Measurements from ENCODE around the gene ZNF606. TPM values are rescaled to one million over a fixed set of nuclear protein-coding genes. Genes with fewer than 3 reads are reported as not detected.

ZNF606 gene
- total RNA-seq, 1 experiment from 2014 or later, result 16.1 TPM

- H3K4me3 ChIP-seq (ENCODE audit: low read depth in 2 of 2, low read length in 2 of 2), result no peak overlapping the region
- no peaks in the 10 kb centered on the region for H3K4me1 ChIP-seq (ENCODE audit: control insufficient read depth, insufficient read depth, low read length)
- no peak overlapping the region for H3K27ac ChIP-seq (ENCODE audit: low read length)
- H3K27me3 ChIP-seq (ENCODE audit: control insufficient read depth, insufficient read depth, low read length), result no peaks in the 10 kb centered on the region
- TF ChIP-seq CTCF (IDR thresholded peaks at IDR 0.05) (no peak), SIN3A (IDR thresholded peaks at IDR 0.05; ENCODE audit: borderline replicate concordance, insufficient read depth, low read depth, low read length) (no peak), POLR2AphosphoS5 (IDR thresholded peaks at IDR 0.05; ENCODE audit: low read depth, low read length) (no peak), TCF7L2 (IDR thresholded peaks at IDR 0.05; ENCODE audit: low read depth, low read length) (no peak)
- TF ChIP-seq, protein P1, sequence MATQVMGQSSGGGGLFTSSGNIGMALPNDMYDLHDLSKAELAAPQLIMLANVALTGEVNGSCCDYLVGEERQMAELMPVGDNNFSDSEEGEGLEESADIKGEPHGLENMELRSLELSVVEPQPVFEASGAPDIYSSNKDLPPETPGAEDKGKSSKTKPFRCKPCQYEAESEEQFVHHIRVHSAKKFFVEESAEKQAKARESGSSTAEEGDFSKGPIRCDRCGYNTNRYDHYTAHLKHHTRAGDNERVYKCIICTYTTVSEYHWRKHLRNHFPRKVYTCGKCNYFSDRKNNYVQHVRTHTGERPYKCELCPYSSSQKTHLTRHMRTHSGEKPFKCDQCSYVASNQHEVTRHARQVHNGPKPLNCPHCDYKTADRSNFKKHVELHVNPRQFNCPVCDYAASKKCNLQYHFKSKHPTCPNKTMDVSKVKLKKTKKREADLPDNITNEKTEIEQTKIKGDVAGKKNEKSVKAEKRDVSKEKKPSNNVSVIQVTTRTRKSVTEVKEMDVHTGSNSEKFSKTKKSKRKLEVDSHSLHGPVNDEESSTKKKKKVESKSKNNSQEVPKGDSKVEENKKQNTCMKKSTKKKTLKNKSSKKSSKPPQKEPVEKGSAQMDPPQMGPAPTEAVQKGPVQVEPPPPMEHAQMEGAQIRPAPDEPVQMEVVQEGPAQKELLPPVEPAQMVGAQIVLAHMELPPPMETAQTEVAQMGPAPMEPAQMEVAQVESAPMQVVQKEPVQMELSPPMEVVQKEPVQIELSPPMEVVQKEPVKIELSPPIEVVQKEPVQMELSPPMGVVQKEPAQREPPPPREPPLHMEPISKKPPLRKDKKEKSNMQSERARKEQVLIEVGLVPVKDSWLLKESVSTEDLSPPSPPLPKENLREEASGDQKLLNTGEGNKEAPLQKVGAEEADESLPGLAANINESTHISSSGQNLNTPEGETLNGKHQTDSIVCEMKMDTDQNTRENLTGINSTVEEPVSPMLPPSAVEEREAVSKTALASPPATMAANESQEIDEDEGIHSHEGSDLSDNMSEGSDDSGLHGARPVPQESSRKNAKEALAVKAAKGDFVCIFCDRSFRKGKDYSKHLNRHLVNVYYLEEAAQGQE (IDR thresholded peaks at IDR 0.05; ENCODE audit: insufficient read depth in 1 of 2, low read depth in 2 of 2, low read length in 1 of 2), result no peak
- H3K36me3 ChIP-seq (ENCODE audit: control insufficient read depth, insufficient read depth, low read length), result no peaks in the 10 kb centered on the region; the same call in 1 of the 2 replicates
- DNase-seq (ENCODE audit: low read depth, low spot score), result no peak
- POLR2A ChIA-PET, result no interaction called here
- peaks cover 57% of the 10 kb centered on the region for H3K9me3 ChIP-seq (ENCODE audit: control insufficient read depth, insufficient read depth, low read depth, low read length)
- intact Hi-C loops (cut with micrococcal nuclease; ENCODE audit: unreplicated experiment), result no loop called here
- CTCF ChIA-PET, result no interaction called here
- no TSS peak for BruUV-seq (replicated peaks)
- in situ Hi-C loops (cut with HindIII; ENCODE audit: low pct_unique_long_range_greater_than_20kb, low sequenced_read_pairs), result no loop called here
- ATAC-seq, result no peak
Measured at GRCh38 chr19:58000677-58001076, 1.9 kb downstream of the ZNF606 start.

- DNase-seq (ENCODE audit: low read depth, low spot score), result no peak
- Histone ChIP-seq H3K4me1 (ENCODE audit: control insufficient read depth, insufficient read depth, low read length) (no peaks in the 10 kb centered on the region), H3K9me3 (ENCODE audit: control insufficient read depth, insufficient read depth, low read depth, low read length) (peaks cover 47% of the 10 kb centered on the region), H3K27ac (ENCODE audit: low read length) (no peak overlapping the region), H3K36me3 (ENCODE audit: control insufficient read depth, insufficient read depth, low read length) (peaks cover 2% of the 10 kb centered on the region; the same call in 1 of the 2 replicates), H3K4me3 (ENCODE audit: low read depth in 2 of 2, low read length in 2 of 2) (no peak overlapping the region), H3K27me3 (ENCODE audit: control insufficient read depth, insufficient read depth, low read length) (no peaks in the 10 kb centered on the region)
- ATAC-seq, result no peak
- in situ Hi-C loops (cut with HindIII; ENCODE audit: low pct_unique_long_range_greater_than_20kb, low sequenced_read_pairs), result no loop called here
- TF ChIP-seq TCF7L2 (IDR thresholded peaks at IDR 0.05; ENCODE audit: low read depth, low read length) (no peak), SIN3A (IDR thresholded peaks at IDR 0.05; ENCODE audit: borderline replicate concordance, insufficient read depth, low read depth, low read length) (no peak), POLR2AphosphoS5 (IDR thresholded peaks at IDR 0.05; ENCODE audit: low read depth, low read length) (no peak), CTCF (IDR thresholded peaks at IDR 0.05) (no peak)
- TF ChIP-seq, protein P1 (IDR thresholded peaks at IDR 0.05; ENCODE audit: insufficient read depth in 1 of 2, low read depth in 2 of 2, low read length in 1 of 2), result no peak
- ChIA-PET POLR2A (no interaction called here), CTCF (no interaction called here)
- BruUV-seq (replicated peaks), result no TSS peak
- intact Hi-C loops (cut with micrococcal nuclease; ENCODE audit: unreplicated experiment), result no loop called here
Measured at GRCh38 chr19:57992841-57993240, 9.8 kb downstream of the ZNF606 start.

Measured in Panc1 (cell line).